IMR-90 (cell line): ENCODE measurements around the gene SKIC8. TPM values are rescaled to one million over a fixed set of nuclear protein-coding genes. Genes with fewer than 3 reads are reported as not detected.

Source experiments
- ATAC-seq: fragments of 200-7000 bp; cut with Tn5 transposase; 2 replicates; pipeline ENCODE4 v1.9.1; 2020; ENCODE audit warnings: low read depth, mild to moderate bottlenecking, moderate library complexity
- BruUV-seq: library from RNA; stranded (reverse); fragments of 400-500 nt; replicated peaks from 2 replicates; lab custom pipeline; 2021; lab: Mats Ljungman, UMichigan
- CTCF ChIA-PET: fragments of 300-600 bp; formaldehyde crosslinking; extraction: SDS; loops from one replicate; lab custom pipeline; 2021; ENCODE audit warnings: antibody characterized with exemption; lab: Yijun Ruan, JAX
- POLR2A ChIA-PET: fragments of 300-600 bp; sonication (Branson Sonifier 250); formaldehyde crosslinking; loops from one replicate; lab custom pipeline; 2022; ENCODE audit warnings: antibody characterized with exemption; ENCODE audit not compliant: unreplicated experiment; lab: Charles Lee
- DNase-seq: peaks from one replicate; pipeline ENCODE4 v3.0.0; 2013
- H2AFZ ChIP-seq: replicated peaks from 2 replicates; pipeline ENCODE3; 2013; ENCODE audit warnings: low read length, mild to moderate bottlenecking; ENCODE audit not compliant: poor library complexity
- H2AK5ac ChIP-seq: 2 replicates; pipeline ENCODE4 v1.6.1; 2013; ENCODE audit warnings: low read depth, low read length, inconsistent platforms
- H2AK9ac ChIP-seq: replicated peaks from 2 replicates; pipeline ENCODE3; 2013; ENCODE audit warnings: mild to moderate bottlenecking, low read depth, low read length, moderate library complexity; ENCODE audit not compliant: poor library complexity
- H2BK120ac ChIP-seq: 2 replicates; pipeline ENCODE4 v1.6.1; 2013; ENCODE audit warnings: low read depth, low read length, inconsistent platforms
- H2BK15ac ChIP-seq: 3 replicates; pipeline ENCODE4 v1.6.1; 2013; ENCODE audit warnings: low read depth, low read length, inconsistent platforms
- H2BK20ac ChIP-seq: 2 replicates; pipeline ENCODE4 v1.6.1; 2013; ENCODE audit warnings: low read depth, mild to moderate bottlenecking, inconsistent platforms, low read length, moderate library complexity
- H2BK5ac ChIP-seq: 2 replicates; pipeline ENCODE4 v1.6.1; 2013; ENCODE audit warnings: mild to moderate bottlenecking, low read depth, low read length, inconsistent platforms; ENCODE audit not compliant: poor library complexity, severe bottlenecking
- H3K14ac ChIP-seq: replicated peaks from 2 replicates; pipeline ENCODE4 v1.6.1; 2013; ENCODE audit warnings: low read depth, low read length, inconsistent platforms
- H3K18ac ChIP-seq: 2 replicates; pipeline ENCODE4 v1.6.1; 2013; ENCODE audit warnings: low read depth, low read length, control low read depth
- H3K23ac ChIP-seq: 2 replicates; pipeline ENCODE4 v1.6.1; 2013; ENCODE audit warnings: low read depth, low read length, inconsistent platforms
- H3K27ac ChIP-seq: 2 replicates; pipeline ENCODE4 v1.5.1; 2013; ENCODE audit warnings: mild to moderate bottlenecking, control low read depth, low read length; ENCODE audit not compliant: insufficient read depth
- H3K27me3 ChIP-seq: 2 replicates; pipeline ENCODE4 v1.6.1; 2013; ENCODE audit warnings: low read length; ENCODE audit not compliant: control insufficient read depth, insufficient read depth
- H3K36me3 ChIP-seq: 2 replicates; pipeline ENCODE4 v1.6.1; 2013; ENCODE audit warnings: low read length, mixed read lengths; ENCODE audit not compliant: control insufficient read depth, insufficient read depth
- H3K4ac ChIP-seq: 2 replicates; pipeline ENCODE4 v1.6.1; 2013; ENCODE audit warnings: low read depth, low read length, inconsistent platforms
- H3K4me1 ChIP-seq: 2 replicates; pipeline ENCODE4 v1.6.1; 2013; ENCODE audit warnings: low read length, mixed read lengths; ENCODE audit not compliant: control insufficient read depth, insufficient read depth
- H3K4me2 ChIP-seq: 2 replicates; pipeline ENCODE4 v1.6.1; 2013; ENCODE audit warnings: low read depth, mild to moderate bottlenecking, control low read depth, low read length, moderate library complexity
- H3K4me3 ChIP-seq: 2 replicates; pipeline ENCODE4 v1.5.1; 2013; ENCODE audit warnings: low read depth, mild to moderate bottlenecking, control low read depth, low read length, moderate library complexity; ENCODE audit not compliant: insufficient read depth
- H3K56ac ChIP-seq: 2 replicates; pipeline ENCODE4 v1.6.1; 2013; ENCODE audit warnings: low read length, inconsistent platforms; ENCODE audit not compliant: insufficient read depth; ENCODE audit errors: extremely low read depth
- H3K79me1 ChIP-seq, 2 experiments: 2 replicates each; pipeline ENCODE4 v1.6.1; 2013; ENCODE audit warnings: low read length in 2 of 2, inconsistent platforms in 1 of 2, low read depth in 1 of 2
- H3K9ac ChIP-seq: 2 replicates; pipeline ENCODE4 v1.6.1; 2013; ENCODE audit warnings: low read depth, low read length, control low read depth
- H3K9me1 ChIP-seq: 2 replicates; pipeline ENCODE4 v1.6.1; 2013; ENCODE audit warnings: low read length, inconsistent platforms; ENCODE audit not compliant: insufficient read depth
- H3K9me3 ChIP-seq: 2 replicates; pipeline ENCODE4 v1.6.1; 2013; ENCODE audit warnings: low read length; ENCODE audit not compliant: control insufficient read depth, insufficient read depth
- H4K20me1 ChIP-seq: 2 replicates; pipeline ENCODE4 v1.6.1; 2013; ENCODE audit warnings: low read length, inconsistent platforms; ENCODE audit not compliant: insufficient read depth
- H4K5ac ChIP-seq: 2 replicates; pipeline ENCODE4 v1.6.1; 2013; ENCODE audit warnings: mild to moderate bottlenecking, low read depth, low read length, control low read depth
- H4K8ac ChIP-seq, 2 experiments: 2 replicates each; pipeline ENCODE4 v1.6.1; 2013; ENCODE audit warnings: low read depth in 2 of 2, low read length in 2 of 2, control low read depth in 1 of 2, inconsistent platforms in 1 of 2
- H4K91ac ChIP-seq: 2 replicates; pipeline ENCODE4 v1.6.1; 2013; ENCODE audit warnings: low read depth, low read length, inconsistent platforms; ENCODE audit not compliant: insufficient read depth
- ELK1 ChIP-seq: fragments of 150-350 bp; IDR thresholded peaks from 2 replicates; pipeline ENCODE4 v1.6.1; 2016; ENCODE audit warnings: low read depth, mild to moderate bottlenecking, low read length, moderate library complexity, borderline replicate concordance
- MAFK ChIP-seq: IDR thresholded peaks from 2 replicates; pipeline ENCODE4 v1.6.1; 2012; ENCODE audit warnings: low read depth, low read length, improper control_type of control experiment
- POLR2A ChIP-seq: IDR thresholded peaks from 2 replicates; pipeline ENCODE4 v1.6.1; 2012; ENCODE audit warnings: mild to moderate bottlenecking, low read depth, low read length
- RAD21 ChIP-seq: IDR thresholded peaks from 2 replicates; pipeline ENCODE4 v1.6.1; 2012; ENCODE audit warnings: low read length, improper control_type of control experiment
- SMC3 ChIP-seq: fragments of 150-350 bp; IDR thresholded peaks from 2 replicates; pipeline ENCODE4 v1.6.1; 2016; ENCODE audit warnings: low read depth, mild to moderate bottlenecking, antibody characterized with exemption, low read length, moderate library complexity
- WGBS, 2 experiments: methylation state at CpG; one replicate each; pipeline versions ENCODE4 v1.1.5 to v1.1.7; 2013; ENCODE audit warnings: missing lambda C conversion rate in 2 of 2; ENCODE audit not compliant: insufficient read length in 1 of 2; ENCODE audit errors: extremely low coverage in 2 of 2; 5-methylcytosine and 5-hydroxymethylcytosine counted together
- dilution Hi-C: fragments of 300-500 bp; cut with HindIII; formaldehyde crosslinking; loops from one replicate; pipeline ENCODE4 v1.14.3; 2018; ENCODE audit warnings: low sequenced_read_pairs; ENCODE audit not compliant: unreplicated experiment
- in situ Hi-C: fragments of 300-500 bp; cut with MboI; formaldehyde crosslinking; loops from 3 replicates; pipeline ENCODE4 v1.14.3; 2019; ENCODE audit warnings: low sequenced_read_pairs, inconsistent platforms, mixed read lengths
- intact Hi-C: fragments of 100-400 bp; cut with micrococcal nuclease; formaldehyde crosslinking; loops from 2 replicates; pipeline ENCODE4 v1.10.0; 2022
- polyA plus RNA-seq, 3 experiments: library from polyadenylated mRNA; depleted of rRNA; stranded (reverse); fragments of >200 nt; gene quantifications; 2 replicates each; pipeline ENCODE4 v1.2.3, GENCODE V29; 2012; ENCODE audit warnings: low replicate concordance in 1 of 3
- total RNA-seq: library from RNA; depleted of rRNA; stranded (reverse); fragments of >200 nt; gene quantifications from 2 replicates; pipeline ENCODE4 v1.2.3, GENCODE V29; 2012

The SKIC8 gene
- total and polyA plus RNA-seq, 2 of the 4 experiments (the other 2 are of a cell fraction) = 72.2 to 124 TPM

- dilution Hi-C loops (no loop called here), intact Hi-C loops (no loop called here), in situ Hi-C loops (loop anchor here (5.0 kb wide), 1 partner anchor 105 kb away; no protein-coding TSS in a partner anchor)
- H3K56ac ChIP-seq = no peak overlapping the region
- H3K27ac ChIP-seq = no peak overlapping the region
- H3K9me3 ChIP-seq = no peaks in the 10 kb centered on the region
- no peaks in the 10 kb centered on the region for H4K20me1 ChIP-seq
- no peak overlapping the region for H2AK5ac ChIP-seq
- POLR2A ChIA-PET = no interaction called here
- H2BK20ac ChIP-seq = no peak overlapping the region
- H2AFZ ChIP-seq = peak overlapping the region; percentile 43
- BruUV-seq = no TSS peak
- no peak overlapping the region for H4K8ac ChIP-seq
- peaks cover 25% of the 10 kb centered on the region; the same call in 1 of the 2 replicates for H3K27me3 ChIP-seq
- H2BK15ac ChIP-seq = no peak overlapping the region
- H3K4me2 ChIP-seq = no peak overlapping the region
- H2AK9ac ChIP-seq = no peak overlapping the region
- no peaks in the 10 kb centered on the region for H3K79me1 ChIP-seq
- CTCF ChIA-PET = interaction anchor here (0.8 to 1.8 kb wide), 2 partner anchors 14 to 110 kb away, joined by 3 to 5 read pairs; no protein-coding TSS in a partner anchor
- no peak overlapping the region for H3K18ac ChIP-seq
- H3K9ac ChIP-seq = no peak overlapping the region
- 60% methylated on average over 2 of the region's 4 CpGs; no CpG with 5 or more reads in 1 of the 2 experiments for WGBS, 2 experiments
- no peak for ATAC-seq
- H2BK120ac ChIP-seq = no peak overlapping the region
- no peaks in the 10 kb centered on the region for H3K4me1 ChIP-seq
- no peak overlapping the region for H4K5ac ChIP-seq
- peaks cover 3% of the 10 kb centered on the region; the same call in 1 of the 2 replicates for H3K9me1 ChIP-seq
- H3K4me3 ChIP-seq = no peak overlapping the region
- TF ChIP-seq SMC3 = no peak
- TF ChIP-seq POLR2A = no peak
- no peak for TF ChIP-seq ELK1
- TF ChIP-seq MAFK = no peak
- no peak for TF ChIP-seq RAD21
- no peak overlapping the region for H3K14ac ChIP-seq
- no peak overlapping the region for H3K4ac ChIP-seq
- H3K36me3 ChIP-seq = no peaks in the 10 kb centered on the region
- no peak overlapping the region for H2BK5ac ChIP-seq
- no peak for DNase-seq
- H4K91ac ChIP-seq = no peak overlapping the region
- no peak overlapping the region for H3K23ac ChIP-seq
Observed at GRCh38 chr15:78312536-78312935, 13.1 kb upstream of the SKIC8 start.
